GM12878 (cell line): ENCODE measurements around the gene CLUH. TPM values are rescaled to one million over a fixed set of nuclear protein-coding genes. Genes with fewer than 3 reads are reported as not detected.

Experiments used
- ATAC-seq: fragments of 200-7000 bp; cut with Tn5 transposase; 3 replicates; pipeline ENCODE4 v1.9.1; 2020; ENCODE audit warnings: mild to moderate bottlenecking, moderate library complexity
- BruUV-seq: library from RNA; stranded (reverse); fragments of 400-500 nt; replicated peaks from 2 replicates; lab custom pipeline; 2021; lab: Mats Ljungman, UMichigan
- CTCF ChIA-PET: fragments of 300-600 bp; sonication (Branson Sonifier 250); formaldehyde crosslinking; extraction: SDS; loops from one replicate; lab custom pipeline; 2021; ENCODE audit warnings: inconsistent platforms; lab: Yijun Ruan, JAX
- POLR2A ChIA-PET: fragments of 350-600 bp; formaldehyde crosslinking; extraction: SDS; loops from one replicate; lab custom pipeline; 2021; ENCODE audit warnings: inconsistent platforms; lab: Charles Lee
- RAD21 ChIA-PET: fragments of 300-600 bp; sonication (Branson Sonifier 250); formaldehyde crosslinking; loops from one replicate; lab custom pipeline; 2023; ENCODE audit warnings: antibody characterized with exemption; ENCODE audit not compliant: unreplicated experiment; lab: Charles Lee
- SMC1A ChIA-PET: fragments of 300-600 bp; sonication (Branson Sonifier 250); formaldehyde crosslinking; loops from one replicate; lab custom pipeline; 2023; ENCODE audit not compliant: unreplicated experiment, uncharacterized antibody; lab: Charles Lee
- DNase-seq: peaks from one replicate; pipeline ENCODE4 v3.0.0-alpha.2; 2011; ENCODE audit warnings: low read depth, low spot score
- FAIRE-seq: peaks from 3 replicates; lab custom pipeline; 2011; peaks lifted over from hg19 to GRCh38; lab: Jason Lieb, UNC
- H2AFZ ChIP-seq: 2 replicates; pipeline ENCODE4 v1.6.0; 2011; ENCODE audit warnings: low read depth, low read length, control low read depth; ENCODE audit not compliant: control insufficient read depth
- H3K27ac ChIP-seq: 2 replicates; pipeline ENCODE4 v1.5.1; 2011; ENCODE audit warnings: control low read depth; ENCODE audit not compliant: control insufficient read depth, insufficient read depth
- H3K27me3 ChIP-seq, 2 experiments: replicated peaks in 1 of 2; 2 replicates each; pipeline versions ENCODE4 v1.6.0 to v1.6.1; 2011; ENCODE audit warnings: low read length in 1 of 2; ENCODE audit not compliant: control insufficient read depth in 2 of 2, insufficient read depth in 2 of 2
- H3K36me3 ChIP-seq, 2 experiments: 2 replicates each; pipeline ENCODE4 v1.5.1; 2011; ENCODE audit warnings: low read length in 1 of 2; ENCODE audit not compliant: control insufficient read depth in 2 of 2, insufficient read depth in 2 of 2
- H3K4me1 ChIP-seq: 2 replicates; pipeline ENCODE4 v1.6.1; 2011; ENCODE audit warnings: mild to moderate bottlenecking, low read length, moderate library complexity, mixed read lengths; ENCODE audit not compliant: control insufficient read depth, insufficient read depth
- H3K4me2 ChIP-seq: 2 replicates; pipeline ENCODE4 v1.6.0; 2011; ENCODE audit warnings: control low read depth; ENCODE audit not compliant: control insufficient read depth, insufficient read depth
- H3K4me3 ChIP-seq: fragments of 200-600 bp; sonication (generic); 2 replicates; pipeline ENCODE4 v1.5.1; 2016
- H3K79me2 ChIP-seq: 2 replicates; pipeline ENCODE4 v1.6.0; 2011; ENCODE audit warnings: low read length; ENCODE audit not compliant: control insufficient read depth, insufficient read depth
- H3K9ac ChIP-seq: 2 replicates; pipeline ENCODE4 v1.8.0; 2011; ENCODE audit warnings: low read length, control low read depth, mixed read lengths; ENCODE audit not compliant: control insufficient read depth, insufficient read depth
- H3K9me3 ChIP-seq: replicated peaks from 3 replicates; pipeline ENCODE4 v1.5.1; 2011; ENCODE audit warnings: mild to moderate bottlenecking, low read length; ENCODE audit not compliant: control insufficient read depth, insufficient read depth
- H4K20me1 ChIP-seq: 2 replicates; pipeline ENCODE4 v1.6.0; 2011; ENCODE audit not compliant: control insufficient read depth, insufficient read depth
- HDAC2 ChIP-seq: fragments of 200-600 bp; sonication (generic); IDR thresholded peaks from 2 replicates; pipeline ENCODE4 v1.6.1; 2017
- MTA3 ChIP-seq: IDR thresholded peaks from 2 replicates; pipeline ENCODE4 v1.6.1; 2012; ENCODE audit warnings: low read length, inconsistent platforms, borderline replicate concordance
- NBN ChIP-seq: fragments of 450-650 bp; IDR thresholded peaks from 2 replicates; pipeline ENCODE4 v1.6.1; 2016
- NR2C2 ChIP-seq: IDR thresholded peaks from 2 replicates; pipeline ENCODE4 v1.6.1; 2011; ENCODE audit warnings: borderline replicate concordance, low read depth; ENCODE audit not compliant: control insufficient read depth, insufficient read length
- SPI1 ChIP-seq: IDR thresholded peaks from 2 replicates; pipeline ENCODE4 v1.6.1; 2011; ENCODE audit warnings: low read depth, mild to moderate bottlenecking, low read length, moderate library complexity, borderline replicate concordance; ENCODE audit not compliant: insufficient read depth
- WGBS: methylation state at CpG from one replicate; pipeline ENCODE4 v1.1.6; 2016; ENCODE audit warnings: low lambda C conversion rate; ENCODE audit not compliant: insufficient replicate concordance, insufficient coverage; ENCODE audit errors: missing lambda C conversion rate; 5-methylcytosine and 5-hydroxymethylcytosine counted together
- in situ Hi-C: fragments of 300-500 bp; cut with MboI; formaldehyde crosslinking; loops from 9 replicates; pipeline ENCODE4 v1.14.3; 2018; ENCODE audit warnings: mixed read lengths
- intact Hi-C: fragments of 100-400 bp; cut with micrococcal nuclease; formaldehyde crosslinking; loops from one replicate; pipeline ENCODE4 v1.14.2; 2022; ENCODE audit not compliant: unreplicated experiment
- polyA plus RNA-seq, 11 experiments: library from polyadenylated mRNA; depleted of rRNA in 4 of 11; unstranded in 6 of 11; stranded (reverse) in 5 of 11; fragments of >200 nt; fragmentation: Nextera tagmentation in 4 of 11; fragmentation: Illumina TruSeq in 1 of 11; extraction: Ambion mirVana in 4 of 11; extraction: Trizol in 1 of 11; gene quantifications; 1 replicate in 1 of 11; 2 replicates in 10 of 11; pipeline versions ENCODE4 v1.2.1 to v1.2.3, GENCODE V29; 2011 to 2016; ENCODE audit warnings: inconsistent platforms in 2 of 11, missing spikeins in 2 of 11, low read depth in 1 of 11
- total RNA-seq, 4 experiments: library from RNA; depleted of rRNA in 3 of 4; stranded (reverse); fragments of >200 nt in 3 of 4; fragmentation: Illumina TruSeq in 1 of 4; extraction: Trizol in 1 of 4; gene quantifications; 2 replicates each; pipeline versions ENCODE4 v1.2.1 to v1.2.3, GENCODE V29; 2013 to 2021

CLUH gene
- total and polyA plus RNA-seq, 10 of the 15 experiments (the other 5 are each of a cell fraction or from before 2014, with no cell fraction given), result 0.11 to 147 (median 60.2) TPM

DNA sequence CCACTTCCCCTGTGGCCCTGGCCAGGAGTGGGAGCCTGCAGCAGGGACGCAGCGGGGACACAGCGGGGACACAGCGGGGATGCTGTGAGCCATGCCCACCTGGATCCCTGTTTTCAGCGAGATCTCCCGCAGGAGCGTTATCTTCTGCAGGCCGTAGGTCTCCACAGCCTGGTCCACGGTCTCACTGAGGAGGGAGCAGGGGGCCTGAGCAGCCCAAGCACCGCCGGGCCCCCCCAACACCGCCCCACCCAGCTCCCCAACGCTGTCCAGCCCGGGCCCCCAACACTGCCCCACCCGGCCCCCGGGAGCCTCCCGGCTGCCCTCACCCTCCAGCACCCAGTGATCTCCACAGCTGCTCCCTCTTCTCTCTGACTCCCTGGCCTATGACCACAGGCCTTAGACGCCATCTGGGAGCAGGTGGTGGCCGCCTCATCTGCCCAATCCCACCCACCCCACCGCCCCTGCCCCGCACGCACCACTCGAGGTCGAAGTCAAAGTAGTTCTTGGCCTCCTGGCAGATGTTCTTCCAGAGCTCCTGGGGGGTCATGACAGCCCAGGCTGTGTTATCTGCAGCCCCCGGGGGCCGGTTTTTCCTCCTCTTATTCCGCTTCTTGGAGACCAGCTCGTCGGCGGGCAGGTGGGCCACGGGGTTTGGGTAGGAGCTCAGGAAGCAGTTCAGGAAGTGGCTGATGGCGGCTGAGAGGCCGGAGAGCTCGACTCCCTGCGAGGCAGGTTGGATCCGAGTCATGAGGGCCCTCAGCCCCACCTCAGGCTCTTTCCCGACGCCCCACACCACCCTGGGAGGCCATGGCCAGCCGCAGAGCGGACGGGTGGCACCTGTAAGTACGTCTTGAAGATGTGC is 17.0 kb downstream of the CLUH start:
- WGBS, result 98% methylated on average over 29 of the region's 42 CpGs
- POLR2A ChIA-PET, result no interaction called here
- Histone ChIP-seq H3K4me1 (no peaks in the 10 kb centered on the region), H3K4me3 (no peak overlapping the region), H3K36me3 (peaks cover 0 to 55% of the 10 kb centered on the region in 2 experiments; a peak in 3 of 4 replicates), H3K27ac (no peak overlapping the region), H3K79me2 (no peaks in the 10 kb centered on the region), H3K4me2 (no peak overlapping the region), H3K9ac (no peak overlapping the region), H3K9me3 (no peaks in the 10 kb centered on the region), H4K20me1 (peaks cover 2% of the 10 kb centered on the region; the same call in 1 of the 2 replicates), H2AFZ (no peak overlapping the region), H3K27me3 (no peaks in the 10 kb centered on the region)
- SMC1A ChIA-PET, result no interaction called here
- BruUV-seq, result no TSS peak
- no peak for TF ChIP-seq NR2C2
- TF ChIP-seq NBN, result no peak
- no peak for TF ChIP-seq HDAC2
- TF ChIP-seq MTA3, result no peak
- no peak for TF ChIP-seq SPI1
- RAD21 ChIA-PET, result no interaction called here
- ATAC-seq, result no peak
- DNase-seq, result no peak
- FAIRE-seq, result no peak
- CTCF ChIA-PET, result no interaction called here
- in situ Hi-C loops, result no loop called here
- intact Hi-C loops, result no loop called here
